Nucleus accumbens (tissue), 56 donors: ENCODE results near the gene SPON1.
"Not testable (repeated sequence)": the region's sequence is repeated elsewhere in the genome, so short reads cannot be mapped to it uniquely, and the experiment has no call there.

Experiments used
- DNase-seq, 56 donors: peaks; one replicate each; lab custom pipeline; 2025; lab: John Stamatoyannopoulos, UW

The SPON1 gene

DNA sequence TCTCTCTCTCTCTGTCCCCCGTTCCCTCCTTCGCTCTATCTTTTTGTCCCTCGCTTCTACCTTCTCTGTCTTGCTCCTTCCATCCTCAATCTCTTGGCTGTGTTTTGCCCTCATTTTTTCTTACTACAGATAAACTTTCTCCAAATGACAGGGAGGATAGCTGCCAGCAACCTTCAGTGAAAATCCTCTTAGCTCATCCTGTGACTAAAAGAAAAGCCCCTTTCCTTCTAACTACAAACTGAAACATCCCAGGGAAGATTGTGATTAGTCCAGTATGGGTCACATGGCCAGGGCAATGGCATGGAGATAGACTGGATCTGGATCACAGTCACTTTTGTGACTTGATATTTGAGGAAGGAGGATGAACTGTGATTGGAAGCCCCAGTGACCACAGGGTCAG is 10.4 kb downstream of the SPON1 start:
- DNase-seq: no peak

DNA sequence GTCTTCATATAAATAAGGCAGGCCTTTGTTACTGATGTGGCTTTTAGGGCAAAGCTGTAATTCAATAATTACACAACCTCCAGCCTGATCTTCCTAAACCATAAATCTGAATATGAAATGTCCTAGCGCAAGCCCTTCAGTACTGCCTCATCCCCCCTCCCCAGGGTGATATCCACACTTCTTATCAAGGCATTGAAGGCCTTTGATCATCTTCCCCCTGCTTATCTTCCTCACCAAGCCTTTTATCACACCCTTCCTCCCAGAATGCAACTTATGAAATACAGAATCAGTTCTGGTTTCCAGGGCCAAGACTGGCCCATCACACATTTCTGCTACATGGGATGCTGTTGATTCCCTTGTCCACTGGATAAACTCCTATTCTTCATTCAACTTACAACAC is 12.1 kb downstream of the SPON1 start:
- no peak for DNase-seq

DNA sequence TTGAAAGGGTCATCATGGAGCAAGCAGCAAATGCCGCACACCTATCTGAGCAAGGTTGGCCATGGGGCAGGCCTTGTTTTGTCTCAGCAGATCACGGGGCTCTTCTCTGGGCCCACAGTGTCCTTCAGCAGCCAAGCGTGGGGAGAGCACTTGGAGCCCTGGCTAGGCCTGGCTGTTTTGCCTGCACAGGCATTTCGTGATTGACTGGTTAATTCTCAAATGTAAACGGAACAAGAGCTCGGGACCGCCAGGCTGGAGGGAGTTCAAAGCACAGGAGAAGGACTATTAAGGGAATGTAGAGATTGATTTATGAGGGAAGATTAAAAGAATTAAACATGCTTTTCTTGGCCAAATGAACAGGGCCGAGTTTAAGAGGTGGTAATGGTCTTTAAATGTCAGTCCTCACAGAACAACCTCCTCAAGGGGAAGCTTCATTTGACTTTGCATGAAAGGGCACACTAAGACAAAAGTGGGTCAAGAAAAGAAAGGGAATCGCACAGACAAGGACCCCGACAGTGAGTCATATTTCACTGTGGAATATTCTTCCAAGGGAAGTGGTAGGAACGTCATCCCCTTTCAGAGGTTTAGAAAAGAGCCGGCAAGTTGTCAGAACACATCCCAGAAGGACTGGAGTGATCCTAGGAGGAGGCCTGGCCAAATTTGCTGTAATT is 20.7 kb downstream of the SPON1 start:
- DNase-seq: peak in 8 of 56 donors; percentile 4 to 54 (median 24)

DNA sequence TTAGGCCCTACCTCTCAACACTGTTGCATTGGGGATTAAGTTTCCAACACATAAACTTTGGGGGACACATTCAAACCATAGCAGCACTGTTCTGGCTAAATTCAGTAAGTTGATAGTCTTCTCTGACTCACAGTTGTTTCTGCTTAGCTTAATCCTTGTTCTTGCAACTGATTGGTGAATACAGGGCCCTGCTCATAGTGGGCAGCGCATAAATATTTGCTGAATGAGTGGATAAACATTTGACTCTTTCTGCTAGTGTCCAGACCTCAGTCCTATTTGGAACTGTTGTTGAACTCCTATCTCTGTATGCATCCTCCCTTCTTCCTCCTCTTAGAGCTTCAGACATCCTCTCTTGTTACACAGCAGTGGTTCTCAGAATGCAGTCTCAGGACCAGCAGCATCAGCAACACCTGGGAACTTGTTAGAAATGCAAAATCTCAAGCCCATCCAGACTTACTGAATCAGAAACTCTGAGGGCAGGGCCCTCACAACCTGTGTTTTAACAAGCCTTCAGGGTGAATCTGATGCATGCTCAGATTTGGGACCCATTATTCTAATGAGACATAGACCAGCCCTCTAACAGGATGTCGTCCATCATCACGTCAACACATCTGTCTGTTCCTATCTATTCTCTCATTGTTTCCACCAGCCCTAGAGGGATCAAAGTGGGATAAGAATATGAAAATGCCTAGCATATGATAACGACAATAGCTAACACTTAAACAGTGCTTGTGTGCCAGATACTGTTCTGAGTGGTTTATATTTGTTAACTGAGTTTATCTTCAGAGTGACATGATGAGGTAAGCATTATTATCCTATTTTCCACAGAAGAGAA is 22.3 kb downstream of the SPON1 start:
- no peak for DNase-seq

DNA sequence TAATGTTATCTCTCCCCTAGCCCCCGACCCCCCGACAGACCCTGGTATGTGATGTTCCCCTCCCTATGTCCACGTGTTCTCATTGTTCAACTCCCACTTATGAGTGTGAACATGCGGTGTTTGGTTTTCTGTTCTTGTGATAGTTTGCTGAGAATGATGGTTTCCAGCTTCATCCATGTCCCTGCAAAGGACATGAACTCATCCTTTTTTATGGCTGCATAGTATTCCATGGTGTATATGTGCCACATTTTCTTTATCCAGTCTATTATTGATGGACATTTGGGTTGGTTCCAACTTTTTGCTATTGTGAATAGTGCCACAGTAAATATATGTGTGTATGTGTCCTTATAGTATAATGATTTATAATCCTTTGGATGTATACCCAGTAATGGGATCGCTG is 24.2 kb downstream of the SPON1 start:
- DNase-seq: not testable (repeated sequence)

GRCh38 chr11:13992158-13992856 is 29.8 kb downstream of the SPON1 start:
- DNase-seq: not testable (repeated sequence)

DNA sequence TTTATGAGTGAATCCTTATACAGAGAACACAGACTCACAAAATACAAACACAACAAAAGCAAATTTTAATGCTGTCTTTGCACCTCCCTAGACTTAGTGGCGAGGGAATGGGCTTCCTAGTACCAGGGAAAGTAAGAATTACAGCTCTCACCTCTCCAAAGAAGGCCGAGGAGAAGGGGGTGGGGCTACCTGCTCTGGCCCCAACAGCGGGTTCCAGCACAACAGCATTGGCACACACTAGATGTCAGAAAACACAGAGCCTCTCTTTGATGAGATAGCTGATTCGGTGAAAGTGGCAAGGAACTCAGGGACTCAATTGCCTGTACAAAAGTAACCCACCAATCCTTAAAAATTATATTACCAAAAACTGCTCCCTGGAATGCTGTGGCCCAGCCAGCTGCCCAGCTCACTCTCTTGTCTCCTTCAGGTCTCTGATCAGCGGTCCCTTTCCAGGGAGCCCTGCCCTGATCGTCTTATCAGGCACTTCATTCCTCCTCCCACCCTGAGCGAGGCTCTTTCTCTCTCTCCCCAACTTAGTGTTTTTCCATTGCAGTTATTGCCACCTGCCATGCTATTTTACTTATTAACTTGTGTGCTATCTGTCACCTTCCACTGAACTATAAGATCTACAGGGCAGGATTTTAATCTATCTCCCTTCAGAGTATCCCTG is 30.7 kb downstream of the SPON1 start:
- DNase-seq: no peak

- DNase-seq: no peak
These were observed 35.4 kb downstream of the SPON1 start for GRCh38 chr11:13997881-13998280.

DNA sequence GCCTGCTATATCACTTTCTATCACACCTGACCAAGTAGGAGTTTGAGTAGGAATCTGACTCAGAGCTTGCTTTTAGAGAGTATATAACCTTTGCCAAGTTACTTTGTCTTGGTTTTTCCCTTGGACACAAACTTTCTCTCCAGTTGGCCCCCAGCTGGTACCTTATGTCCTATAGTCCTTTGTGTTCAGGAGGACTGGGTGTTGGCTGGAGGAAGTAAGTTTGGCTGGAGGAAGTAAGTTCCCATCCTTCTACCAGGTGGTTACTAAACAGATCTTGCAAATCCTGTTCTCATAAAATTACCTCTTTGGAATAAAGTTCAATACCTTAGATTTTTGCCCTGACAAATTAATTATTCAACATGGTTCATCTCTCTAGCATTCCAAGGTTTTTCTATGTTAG is 37.2 kb downstream of the SPON1 start:
- DNase-seq: no peak

- DNase-seq: no peak
These were observed 39.1 kb downstream of the SPON1 start for GRCh38 chr11:14001597-14001996.

DNA sequence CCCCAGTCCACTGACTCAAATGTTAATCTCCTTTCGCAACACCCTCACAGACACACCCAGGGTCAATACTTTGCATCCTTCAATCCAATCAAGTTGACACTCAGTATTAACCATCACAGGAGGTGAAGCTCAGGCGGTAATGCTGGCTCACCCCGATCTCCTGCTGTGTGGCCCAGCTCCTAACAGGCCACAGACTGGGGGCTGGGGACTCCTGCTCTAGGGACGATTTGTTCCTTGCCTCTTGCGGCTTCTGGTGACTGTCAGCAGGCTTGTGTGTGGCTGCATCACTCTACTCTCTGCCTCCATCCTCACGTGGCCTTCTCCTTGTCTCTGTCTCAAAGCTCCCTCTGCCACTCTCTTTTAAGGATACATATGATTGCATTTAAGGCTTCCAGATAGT is 45.0 kb downstream of the SPON1 start:
- no peak for DNase-seq

GRCh38 chr11:14010665-14011064 is 48.1 kb downstream of the SPON1 start:
- no peak for DNase-seq

DNA sequence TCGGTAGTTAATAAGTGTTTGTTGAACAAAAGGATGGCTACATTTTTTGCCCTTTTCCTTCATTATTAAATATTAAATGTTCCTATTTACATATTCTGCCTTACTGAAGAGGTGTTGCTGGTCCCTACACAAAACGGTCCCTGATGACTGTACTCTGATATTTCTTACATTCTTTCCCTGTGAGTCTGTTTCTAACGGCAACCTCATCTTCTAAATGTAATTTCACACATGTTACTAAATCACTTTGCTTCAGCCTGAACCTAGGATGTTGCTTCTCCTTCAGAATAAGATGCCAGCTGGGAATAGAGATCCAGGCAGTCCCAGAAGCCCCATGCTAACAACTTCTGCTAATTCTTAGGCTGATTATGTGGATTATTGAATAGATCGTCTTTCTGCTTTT is 50.3 kb downstream of the SPON1 start:
- DNase-seq: no peak

DNA sequence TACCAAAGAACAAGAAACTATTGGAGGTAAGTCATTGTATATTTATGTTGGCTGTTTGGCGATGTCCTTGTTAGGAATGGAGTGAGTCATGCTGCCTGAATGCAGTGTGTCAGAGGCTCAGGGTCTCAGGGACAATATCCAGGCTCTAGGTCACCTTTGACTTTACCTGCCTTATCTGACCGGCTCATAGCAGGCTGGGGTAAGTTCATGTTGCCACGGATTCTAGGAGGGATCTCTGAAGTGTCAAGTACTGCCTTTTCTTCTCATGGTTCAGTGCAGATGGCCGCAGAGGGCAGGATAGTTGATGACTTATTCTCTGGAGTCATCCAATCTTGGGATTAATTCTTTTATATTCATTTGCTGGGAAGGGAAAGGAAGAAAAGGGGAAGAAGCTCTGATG is 53.2 kb downstream of the SPON1 start:
- DNase-seq: no peak

DNA sequence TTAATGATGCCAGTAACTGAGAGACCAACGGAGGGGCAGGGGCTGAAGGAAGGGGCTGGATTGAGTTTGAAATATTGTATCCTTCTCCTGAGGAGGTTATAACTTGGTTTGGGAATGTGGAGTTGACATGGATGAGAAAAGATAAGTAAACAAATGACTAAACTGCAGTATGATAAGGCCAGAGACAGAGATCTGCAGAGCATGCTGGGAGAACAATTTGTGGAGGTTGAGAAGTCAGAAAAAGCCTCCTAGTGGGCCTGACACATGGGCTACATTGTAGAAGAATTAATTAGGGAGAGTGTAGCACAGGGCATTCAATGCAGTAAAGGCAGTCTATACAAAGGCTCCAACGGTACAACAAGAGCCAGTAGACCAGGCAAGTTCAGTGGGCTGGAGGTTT is 55.9 kb downstream of the SPON1 start:
- no peak for DNase-seq

GRCh38 chr11:14021738-14022137 is 59.2 kb downstream of the SPON1 start:
- DNase-seq: no peak

- DNase-seq: no peak
These were observed 59.7 kb downstream of the SPON1 start for GRCh38 chr11:14022251-14022650.

- no peak for DNase-seq
These were observed 60.3 kb downstream of the SPON1 start for GRCh38 chr11:14022821-14023220.

DNA sequence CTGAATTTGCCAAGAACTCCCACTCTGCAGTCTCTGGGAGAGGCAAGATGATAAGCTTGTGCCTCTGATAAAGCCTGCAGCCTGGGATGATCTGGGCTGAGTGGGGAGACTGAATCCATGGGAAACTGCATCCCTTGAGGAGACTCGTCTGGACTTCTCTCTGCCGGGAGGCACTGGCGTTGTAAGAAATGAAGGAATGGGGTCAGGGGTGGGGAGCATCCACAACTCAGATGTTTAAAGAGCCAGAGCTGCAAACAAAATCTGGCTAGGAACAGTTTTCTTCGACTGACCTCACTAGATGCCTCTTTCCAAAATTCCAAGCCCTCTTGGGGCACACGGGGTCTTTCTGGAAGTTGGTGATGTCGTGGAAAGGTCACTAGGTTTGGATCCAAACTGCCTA is 64.4 kb downstream of the SPON1 start:
- DNase-seq: no peak

DNA sequence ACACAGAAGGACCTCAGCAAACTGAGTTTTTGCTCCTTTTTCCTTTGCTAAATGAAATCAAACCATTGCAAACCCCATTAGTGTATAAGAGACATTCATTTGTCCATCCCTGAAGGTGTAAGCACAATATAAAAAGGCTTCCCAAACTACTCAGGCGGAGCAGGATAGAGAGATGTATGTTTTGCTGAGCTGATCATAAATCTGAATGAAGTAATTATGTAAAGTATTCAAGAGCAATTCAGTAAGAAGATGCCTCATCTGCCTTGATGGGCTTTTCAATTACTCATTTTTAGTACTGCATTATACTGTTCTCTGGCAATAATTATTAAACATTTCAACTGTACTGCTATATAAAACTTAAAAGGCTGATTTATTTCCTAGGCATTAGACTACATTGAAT is 65.0 kb downstream of the SPON1 start:
- no peak for DNase-seq

DNA sequence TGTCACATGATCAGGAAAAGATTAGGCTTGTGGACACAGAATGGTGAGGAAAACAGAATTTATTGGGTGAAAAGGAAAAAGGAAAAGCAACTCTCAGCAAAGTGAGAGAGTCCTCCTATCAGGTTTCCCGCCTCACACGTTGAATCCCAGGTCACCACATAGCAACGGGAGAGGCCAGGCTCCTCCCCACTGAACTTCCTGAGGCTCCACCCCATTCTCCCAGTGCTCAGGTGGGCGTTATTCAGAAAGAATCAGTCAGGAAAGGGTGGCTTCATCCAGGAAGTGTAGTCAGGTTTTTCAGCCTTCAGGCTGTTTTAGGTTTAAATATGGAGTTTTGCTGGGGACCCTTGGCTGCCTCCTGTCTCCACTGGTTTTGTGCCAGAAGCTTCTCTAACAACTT is 66.9 kb downstream of the SPON1 start:
- no peak for DNase-seq
